Skeletal muscle tissue (tissue), 4 donors: ENCODE data around the gene KRT4. TPM values are rescaled to one million over a fixed set of nuclear protein-coding genes. Genes with fewer than 3 reads are reported as not detected.

ENCODE experiments used
- H3K27ac ChIP-seq: one replicate; pipeline ENCODE4 v1.7.0; 2013; ENCODE audit warnings: mild to moderate bottlenecking, low read depth, low read length, inconsistent platforms
- H3K27me3 ChIP-seq, 3 donors: one replicate each; pipeline ENCODE4 v1.7.0; 2013; ENCODE audit warnings: low read length in 3 of 3; ENCODE audit not compliant: control insufficient read depth in 3 of 3, insufficient read depth in 3 of 3
- H3K36me3 ChIP-seq, 3 donors: one replicate each; pipeline ENCODE4 v1.7.0; 2013; ENCODE audit warnings: low read length in 3 of 3; ENCODE audit not compliant: control insufficient read depth in 3 of 3, insufficient read depth in 3 of 3
- H3K4me1 ChIP-seq, 3 donors: one replicate each; pipeline ENCODE4 v1.7.0; 2013; ENCODE audit warnings: low read length in 3 of 3, mild to moderate bottlenecking in 3 of 3; ENCODE audit not compliant: control insufficient read depth in 3 of 3, insufficient read depth in 3 of 3
- H3K4me3 ChIP-seq, 3 donors: one replicate each; pipeline ENCODE4 v1.7.0; 2013; ENCODE audit warnings: low read length in 3 of 3
- H3K9ac ChIP-seq, 3 donors: one replicate each; pipeline ENCODE4 v1.7.0; 2013; ENCODE audit warnings: low read length in 3 of 3, mild to moderate bottlenecking in 3 of 3, moderate library complexity in 2 of 3, low read depth in 1 of 3
- H3K9me3 ChIP-seq, 3 donors: one replicate each; pipeline ENCODE4 v1.7.0; 2013; ENCODE audit warnings: low read length in 3 of 3; ENCODE audit not compliant: control insufficient read depth in 3 of 3
- total RNA-seq: library from RNA; depleted of rRNA; stranded (reverse); fragments of >200 nt; gene quantifications from one replicate; pipeline ENCODE4 v1.2.3, GENCODE V29; 2014
- donor health status: Osteomylitis.

The KRT4 gene
- total RNA-seq, 1 donor from 2014 or later, result not detected

GRCh38 chr12:52776435-52776834 lies 37.5 kb downstream of the KRT4 start:
- no peaks in the 10 kb centered on the region for H3K36me3 ChIP-seq
- H3K4me1 ChIP-seq, result no peaks in the 10 kb centered on the region
- no peak overlapping the region for H3K27ac ChIP-seq
- no peak overlapping the region for H3K9ac ChIP-seq
- peaks cover 12 to 27% (median 12%) of the 10 kb centered on the region in 3 donors for H3K27me3 ChIP-seq
- H3K4me3 ChIP-seq, result no peak overlapping the region
- H3K9me3 ChIP-seq, result no peaks in the 10 kb centered on the region

GRCh38 chr12:52774629-52775250 lies 39.2 kb downstream of the KRT4 start:
- no peak overlapping the region for H3K9ac ChIP-seq
- H3K27ac ChIP-seq, result no peak overlapping the region
- H3K27me3 ChIP-seq, result peaks cover 12 to 24% (median 17%) of the 10 kb centered on the region in 3 donors
- peaks cover 0 to 2% (median 2%) of the 10 kb centered on the region in 3 donors for H3K9me3 ChIP-seq
- no peaks in the 10 kb centered on the region for H3K36me3 ChIP-seq
- no peaks in the 10 kb centered on the region for H3K4me1 ChIP-seq
- H3K4me3 ChIP-seq, result no peak overlapping the region

GRCh38 chr12:52772772-52773171 lies 41.1 kb downstream of the KRT4 start:
- no peaks in the 10 kb centered on the region for H3K4me1 ChIP-seq
- H3K27ac ChIP-seq, result no peak overlapping the region
- peaks cover 11 to 18% (median 15%) of the 10 kb centered on the region in 3 donors for H3K27me3 ChIP-seq
- no peaks in the 10 kb centered on the region for H3K36me3 ChIP-seq
- no peak overlapping the region for H3K9ac ChIP-seq
- peaks cover 0 to 2% (median 2%) of the 10 kb centered on the region in 3 donors for H3K9me3 ChIP-seq
- no peak overlapping the region for H3K4me3 ChIP-seq

GRCh38 chr12:52772188-52772587 lies 41.7 kb downstream of the KRT4 start:
- H3K4me1 ChIP-seq, result no peaks in the 10 kb centered on the region
- no peak overlapping the region for H3K4me3 ChIP-seq
- no peak overlapping the region for H3K27ac ChIP-seq
- peaks cover 0 to 2% (median 2%) of the 10 kb centered on the region in 3 donors for H3K9me3 ChIP-seq
- peaks cover 10 to 12% (median 12%) of the 10 kb centered on the region in 3 donors for H3K27me3 ChIP-seq
- H3K36me3 ChIP-seq, result no peaks in the 10 kb centered on the region
- no peak overlapping the region for H3K9ac ChIP-seq

GRCh38 chr12:52771505-52771904 lies 42.4 kb downstream of the KRT4 start:
- Histone ChIP-seq H3K4me3 (no peak overlapping the region), H3K27ac (no peak overlapping the region), H3K9ac (no peak overlapping the region), H3K4me1 (no peaks in the 10 kb centered on the region), H3K9me3 (peaks cover 0 to 2% (median 2%) of the 10 kb centered on the region in 3 donors), H3K27me3 (peaks cover 10 to 12% (median 12%) of the 10 kb centered on the region in 3 donors), H3K36me3 (no peaks in the 10 kb centered on the region)

- Histone ChIP-seq H3K9ac (no peak overlapping the region), H3K4me1 (no peaks in the 10 kb centered on the region), H3K4me3 (no peak overlapping the region), H3K36me3 (no peaks in the 10 kb centered on the region), H3K9me3 (peaks cover 0 to 2% (median 2%) of the 10 kb centered on the region in 3 donors), H3K27ac (no peak overlapping the region), H3K27me3 (peaks cover 10 to 12% (median 12%) of the 10 kb centered on the region in 3 donors)
Observed at GRCh38 chr12:52771088-52771487, 42.8 kb downstream of the KRT4 start.

GRCh38 chr12:52769946-52770345 lies 44.0 kb downstream of the KRT4 start:
- Histone ChIP-seq H3K27ac (no peak overlapping the region), H3K4me3 (no peak overlapping the region), H3K9ac (no peak overlapping the region), H3K9me3 (peaks cover 0 to 2% (median 2%) of the 10 kb centered on the region in 3 donors), H3K27me3 (peaks cover 10 to 12% (median 12%) of the 10 kb centered on the region in 3 donors), H3K4me1 (no peaks in the 10 kb centered on the region), H3K36me3 (no peaks in the 10 kb centered on the region)

- H3K4me3 ChIP-seq, result no peak overlapping the region
- H3K9me3 ChIP-seq, result peaks cover 0 to 2% (median 2%) of the 10 kb centered on the region in 3 donors
- H3K27me3 ChIP-seq, result peaks cover 10 to 12% (median 12%) of the 10 kb centered on the region in 3 donors
- H3K27ac ChIP-seq, result no peak overlapping the region
- no peaks in the 10 kb centered on the region for H3K36me3 ChIP-seq
- no peaks in the 10 kb centered on the region for H3K4me1 ChIP-seq
- no peak overlapping the region for H3K9ac ChIP-seq
Observed at GRCh38 chr12:52769354-52769753, 44.6 kb downstream of the KRT4 start.

- no peaks in the 10 kb centered on the region for H3K36me3 ChIP-seq
- H3K9ac ChIP-seq, result no peak overlapping the region
- H3K9me3 ChIP-seq, result peaks cover 0 to 2% (median 2%) of the 10 kb centered on the region in 3 donors
- no peaks in the 10 kb centered on the region for H3K4me1 ChIP-seq
- peaks cover 10 to 12% (median 10%) of the 10 kb centered on the region in 3 donors for H3K27me3 ChIP-seq
- no peak overlapping the region for H3K4me3 ChIP-seq
- no peak overlapping the region for H3K27ac ChIP-seq
Observed at GRCh38 chr12:52768479-52769200, 45.3 kb downstream of the KRT4 start.

- Histone ChIP-seq H3K9ac (no peak overlapping the region), H3K4me3 (no peak overlapping the region), H3K4me1 (no peaks in the 10 kb centered on the region), H3K27me3 (peaks cover 9 to 10% (median 10%) of the 10 kb centered on the region in 3 donors), H3K36me3 (no peaks in the 10 kb centered on the region), H3K27ac (no peak overlapping the region), H3K9me3 (peaks cover 0 to 2% (median 2%) of the 10 kb centered on the region in 3 donors)
Observed at GRCh38 chr12:52767427-52767826, 46.5 kb downstream of the KRT4 start.
